IPS DF 6.9 (cell line): Measurements from ENCODE around the gene PNPLA7.
"Not testable (repeated sequence)": the region's sequence is repeated elsewhere in the genome, so short reads cannot be mapped to it uniquely, and the experiment has no call there.

Experiments
- DNase-seq: peaks from one replicate; pipeline ENCODE4 v3.0.0-alpha.2; 2013; ENCODE audit warnings: low read depth, low spot score
- H3K27ac ChIP-seq: one replicate; pipeline ENCODE4 v1.5.1; 2013; ENCODE audit warnings: low read length, control low read depth
- H3K27me3 ChIP-seq: 2 replicates; pipeline ENCODE4 v1.6.1; 2013; ENCODE audit warnings: mild to moderate bottlenecking, low read length; ENCODE audit not compliant: control insufficient read depth, insufficient read depth
- H3K36me3 ChIP-seq: 2 replicates; pipeline ENCODE4 v1.6.1; 2013; ENCODE audit warnings: low read length; ENCODE audit not compliant: control insufficient read depth, insufficient read depth
- H3K4me1 ChIP-seq: 2 replicates; pipeline ENCODE4 v1.6.1; 2013; ENCODE audit warnings: low read length; ENCODE audit not compliant: control insufficient read depth, insufficient read depth
- H3K4me3 ChIP-seq: 2 replicates; pipeline ENCODE4 v1.5.1; 2013; ENCODE audit warnings: mild to moderate bottlenecking, low read length
- H3K9me3 ChIP-seq: 2 replicates; pipeline ENCODE4 v1.6.1; 2013; ENCODE audit warnings: low read length, inconsistent platforms; ENCODE audit not compliant: control insufficient read depth, insufficient read depth
- WGBS: extraction: QIAGEN DNeasy Blood & Tissue Kit; methylation state at CpG from one replicate; pipeline ENCODE4 v1.1.7; 2013; ENCODE audit warnings: mixed read lengths, missing lambda C conversion rate; ENCODE audit not compliant: insufficient read length, insufficient coverage; 5-methylcytosine and 5-hydroxymethylcytosine counted together

The PNPLA7 gene

DNA sequence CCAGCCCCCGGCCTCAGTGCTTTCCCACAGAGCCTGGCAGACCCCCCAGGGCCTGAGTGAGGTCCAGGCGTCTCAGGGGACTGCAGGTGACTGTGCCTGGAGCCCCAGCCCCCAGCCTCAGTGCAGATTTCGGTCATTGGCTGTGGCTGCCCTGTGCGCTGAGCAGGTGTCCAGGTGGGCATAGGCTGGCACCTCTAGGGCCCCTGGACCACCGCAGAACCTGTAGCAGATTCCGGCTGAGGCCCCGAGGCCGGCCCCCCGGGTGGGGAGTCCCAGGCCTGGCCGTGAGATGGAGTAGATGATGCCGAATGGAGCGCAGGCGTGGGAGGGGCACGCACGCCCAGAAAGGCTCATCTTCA is 139.3 kb downstream of the PNPLA7 start:
- DNase-seq: no peak
- Histone ChIP-seq H3K9me3 (no peaks in the 10 kb centered on the region), H3K27ac (no peak overlapping the region), H3K36me3 (no peaks in the 10 kb centered on the region), H3K27me3 (no peaks in the 10 kb centered on the region), H3K4me1 (peaks cover 2% of the 10 kb centered on the region), H3K4me3 (no peak overlapping the region)
- WGBS: no CpG with 5 or more reads among the region's 15 CpGs

DNA sequence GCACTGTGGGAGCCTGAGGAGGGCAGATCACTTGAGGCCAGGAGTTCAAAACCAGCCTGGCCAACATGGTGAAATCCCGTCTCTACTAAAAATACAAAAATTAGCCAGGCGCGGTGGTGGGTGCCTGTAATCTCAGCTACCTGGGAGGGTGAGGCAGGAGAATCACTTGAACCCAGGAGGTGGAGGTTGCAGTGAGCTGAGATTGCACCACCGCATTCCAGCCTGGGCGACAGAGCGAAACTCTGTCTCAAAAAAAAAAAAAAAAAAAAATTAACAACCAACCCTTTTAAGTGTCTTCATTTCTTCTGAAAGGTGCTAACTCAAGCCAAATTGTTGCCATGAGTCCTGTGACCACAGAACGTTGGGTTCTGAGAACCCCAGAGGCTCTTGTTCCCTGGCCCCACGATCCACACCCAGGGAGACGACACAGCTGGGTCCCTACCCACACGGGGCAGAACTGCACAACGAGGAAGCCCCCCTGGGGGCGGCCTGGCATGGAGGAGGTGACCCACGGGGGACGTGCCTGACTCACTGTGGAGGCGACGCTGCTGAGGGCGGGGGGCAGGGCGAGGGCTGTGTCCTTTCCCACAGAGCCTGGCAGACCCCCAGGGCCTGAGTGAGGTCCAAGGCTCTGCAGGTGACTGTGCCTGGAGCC is 139.8 kb downstream of the PNPLA7 start:
- no CpG with 5 or more reads among the region's 18 CpGs for WGBS
- H3K27ac ChIP-seq, DNase-seq, H3K4me1 ChIP-seq, H3K4me3 ChIP-seq, H3K27me3 ChIP-seq, H3K9me3 ChIP-seq, H3K36me3 ChIP-seq: not testable (repeated sequence)
